K562 (cell line): ENCODE measurements around the gene CLEC19A.

Experiments
- HDAC1 ChIP-seq, 2 experiments: fragments of 450-650 bp; IDR thresholded peaks; 2 replicates each; pipeline ENCODE4 v1.6.1; 2016 to 2017; ENCODE audit warnings: inconsistent platforms in 1 of 2, mild to moderate bottlenecking in 1 of 2, moderate library complexity in 1 of 2
- KLF10 ChIP-seq: fragments of 250-450 bp; sonication (Bioruptor Pico); IDR thresholded peaks from 2 replicates; pipeline ENCODE4 v1.6.1; 2021; ENCODE audit warnings: matching md5 sums
- MAFK ChIP-seq: IDR thresholded peaks from 2 replicates; pipeline ENCODE4 v1.6.1; 2011; ENCODE audit warnings: low read length, improper control_type of control experiment
- MBD2 ChIP-seq: sonication (generic); IDR thresholded peaks from 2 replicates; pipeline ENCODE4 v1.6.1; 2016; ENCODE audit warnings: low read depth, borderline replicate concordance
- MEF2A ChIP-seq: IDR thresholded peaks from 2 replicates; pipeline ENCODE4 v1.6.1; 2011; ENCODE audit warnings: low read depth, mild to moderate bottlenecking, low read length, moderate library complexity; ENCODE audit not compliant: control insufficient read depth
- MTA3 ChIP-seq: fragments of 450-650 bp; formaldehyde crosslinking; IDR thresholded peaks from 2 replicates; pipeline ENCODE4 v1.6.1; 2017; ENCODE audit warnings: mild to moderate bottlenecking, borderline replicate concordance
- PHF21A ChIP-seq: fragments of 450-650 bp; IDR thresholded peaks from 2 replicates; pipeline ENCODE4 v1.6.1; 2017; ENCODE audit warnings: low read depth, borderline replicate concordance
- ZBTB33 ChIP-seq: sonication (generic); formaldehyde crosslinking; IDR thresholded peaks from 2 replicates; pipeline ENCODE4 v1.8.1; 2023; ENCODE audit warnings: mild to moderate bottlenecking, missing genetic modification reagents
- TF ChIP-seq, protein P1 (sequence below), 2 experiments: fragments of 200-800 bp in 1 of 2; sonication (Bioruptor generic) in 1 of 2; sonication (generic) in 1 of 2; formaldehyde crosslinking in 1 of 2; IDR thresholded peaks in 1 of 2; conservative IDR thresholded peaks in 1 of 2; 2 replicates each; pipeline versions ENCODE4 v1.5.0 to v1.6.1; 2016 to 2020; ENCODE audit warnings: missing compliant biosample characterization in 1 of 2, missing genetic modification characterization in 1 of 2, missing genetic modification reagents in 1 of 2
- TF ChIP-seq, protein P2 (sequence below): sonication (generic); formaldehyde crosslinking; IDR thresholded peaks from 2 replicates; pipeline ENCODE4 v1.9.0; 2022; ENCODE audit warnings: mild to moderate bottlenecking, missing genetic modification reagents

DNA sequence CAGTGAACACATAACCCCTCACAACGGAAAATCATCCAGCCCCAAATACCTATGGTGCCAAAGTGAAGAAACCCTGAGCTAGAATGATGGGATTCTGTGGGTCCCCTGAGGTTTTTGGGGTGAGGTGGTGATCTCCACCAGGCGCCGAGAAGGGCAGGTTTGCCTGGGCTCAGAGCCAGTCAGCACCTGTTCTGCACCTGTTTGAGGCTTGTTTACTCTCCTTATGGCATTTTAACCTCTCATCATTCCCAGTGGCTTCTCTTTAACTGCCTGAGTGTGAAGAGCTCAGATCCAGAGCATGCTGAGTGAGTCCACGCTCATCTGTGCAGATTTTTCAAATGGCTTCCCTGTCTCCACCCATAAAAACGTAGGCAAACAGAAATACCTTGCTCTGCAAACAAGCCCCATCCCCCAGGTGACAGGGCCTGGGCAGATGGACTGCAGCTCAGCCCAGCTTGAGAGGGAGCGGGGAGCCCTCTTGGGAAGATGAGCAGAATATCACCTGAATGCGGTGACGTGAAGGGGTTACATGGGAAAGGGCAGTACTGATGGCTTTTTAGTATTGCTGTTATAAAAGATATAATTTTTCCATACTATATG lies 40.1 kb upstream of the CLEC19A start:
- TF ChIP-seq, protein P1, sequence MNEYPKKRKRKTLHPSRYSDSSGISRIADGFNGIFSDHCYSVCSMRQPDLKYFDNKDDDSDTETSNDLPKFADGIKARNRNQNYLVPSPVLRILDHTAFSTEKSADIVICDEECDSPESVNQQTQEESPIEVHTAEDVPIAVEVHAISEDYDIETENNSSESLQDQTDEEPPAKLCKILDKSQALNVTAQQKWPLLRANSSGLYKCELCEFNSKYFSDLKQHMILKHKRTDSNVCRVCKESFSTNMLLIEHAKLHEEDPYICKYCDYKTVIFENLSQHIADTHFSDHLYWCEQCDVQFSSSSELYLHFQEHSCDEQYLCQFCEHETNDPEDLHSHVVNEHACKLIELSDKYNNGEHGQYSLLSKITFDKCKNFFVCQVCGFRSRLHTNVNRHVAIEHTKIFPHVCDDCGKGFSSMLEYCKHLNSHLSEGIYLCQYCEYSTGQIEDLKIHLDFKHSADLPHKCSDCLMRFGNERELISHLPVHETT (CRISPR knock-in tag; conservative IDR thresholded peaks at IDR 0.05 in 1 of 2, IDR thresholded peaks at IDR 0.05 in 1 of 2) = no peak
- TF ChIP-seq HDAC1 (IDR thresholded peaks at IDR 0.05) (no peak), PHF21A (no peak), MEF2A (no peak), KLF10 (CRISPR knock-in tag) (no peak), ZBTB33 (CRISPR knock-in tag) (no peak), MTA3 (no peak), MBD2 (no peak), MAFK (no peak)
- TF ChIP-seq, protein P2, sequence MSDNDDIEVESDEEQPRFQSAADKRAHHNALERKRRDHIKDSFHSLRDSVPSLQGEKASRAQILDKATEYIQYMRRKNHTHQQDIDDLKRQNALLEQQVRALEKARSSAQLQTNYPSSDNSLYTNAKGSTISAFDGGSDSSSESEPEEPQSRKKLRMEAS = no peak
